GM10248 (cell line): Measurements from ENCODE around the gene GDF9.
A peak's percentile ranks its signal among the peaks of the same experiment; 100 is the strongest.

Experiments used
- CTCF ChIA-PET: fragments of 300-600 bp; sonication (Branson Sonifier 250); formaldehyde crosslinking; extraction: SDS; loops from one replicate; lab custom pipeline; 2021; ENCODE audit warnings: antibody characterized with exemption; lab: Yijun Ruan, JAX
- POLR2A ChIA-PET: fragments of 350-650 bp; sonication (Branson Sonifier 250); formaldehyde crosslinking; extraction: SDS; loops from one replicate; lab custom pipeline; 2020; ENCODE audit warnings: antibody characterized with exemption; lab: Yijun Ruan, JAX
- DNase-seq: peaks from one replicate; pipeline ENCODE4 v3.0.0; 2012; ENCODE audit errors: extremely low spot score
- CTCF ChIP-seq: IDR thresholded peaks from 2 replicates; pipeline ENCODE4 v1.5.1; 2012; ENCODE audit warnings: mild to moderate bottlenecking, low read depth; ENCODE audit errors: extremely low read depth, missing control alignments, control extremely low read depth

The GDF9 gene

GRCh38 chr5:132837868-132838267 lies 28.4 kb downstream of the GDF9 start:
- ChIA-PET CTCF (interaction anchor here (1.3 to 20.6 kb wide), 3 partner anchors 9 to 24 kb away, joined by 8 to 215 read pairs (median 14); partner anchors contain the start of genes GDF9, SHROOM1 and UQCRQ), POLR2A (no interaction called here)
- no peak for DNase-seq
- TF ChIP-seq CTCF: no peak

- ChIA-PET POLR2A (no interaction called here), CTCF (interaction anchor here (3.6 to 20.6 kb wide), 2 partner anchors 17 to 25 kb away, joined by 14 to 215 read pairs; partner anchors contain the start of genes GDF9 and UQCRQ)
- no peak for DNase-seq
- TF ChIP-seq CTCF: no peak
Observed at GRCh38 chr5:132836852-132837251, 29.4 kb downstream of the GDF9 start.

GRCh38 chr5:132834057-132834456 lies 32.2 kb downstream of the GDF9 start:
- ChIA-PET CTCF (interaction anchor here (2.2 to 20.6 kb wide), 4 partner anchors 9 to 447 kb away, joined by 6 to 215 read pairs (median 52); partner anchors contain the start of genes GDF9 and UQCRQ), POLR2A (no interaction called here)
- no peak for DNase-seq
- no peak for TF ChIP-seq CTCF

GRCh38 chr5:132832612-132833011 lies 33.7 kb downstream of the GDF9 start:
- no peak for TF ChIP-seq CTCF
- ChIA-PET CTCF (interaction anchor here (2.6 to 20.6 kb wide), 3 partner anchors 12 to 50 kb away, joined by 9 to 215 read pairs (median 98); partner anchors contain the start of genes GDF9 and UQCRQ), POLR2A (no interaction called here)
- no peak for DNase-seq

- POLR2A ChIA-PET: no interaction called here
- no peak for TF ChIP-seq CTCF
Observed at GRCh38 chr5:132831095-132831860, 35.0 kb downstream of the GDF9 start.

GRCh38 chr5:132830436-132831094 lies 35.7 kb downstream of the GDF9 start, which contains the start of gene SHROOM1:
Gene SHROOM1 (minus strand): TSS chr5:132830647. CDS start chr5:132826140, 4,507 bp downstream.
- ChIA-PET POLR2A (no interaction called here), CTCF (interaction anchor here (0.8 to 20.6 kb wide), 17 partner anchors 8 to 330 kb away, joined by 3 to 215 read pairs (median 5); partner anchors contain the start of genes GDF9, LEAP2 and UQCRQ)
- peak; percentile 88 for DNase-seq
- no peak for TF ChIP-seq CTCF

More at GRCh38 chr5:132831095-132831860, 35.0 kb downstream of the GDF9 start:
- DNase-seq: no peak
- CTCF ChIA-PET: interaction anchor here (1.1 to 20.6 kb wide), 8 partner anchors 10 to 305 kb away, joined by 3 to 215 read pairs (median 6); partner anchors contain the start of genes GDF9 and UQCRQ
